Spleen (tissue), 7 donors: ENCODE measurements around the gene TTC39B.

Experiments
- CTCF ChIP-seq, 11 experiments: fragments of 200-600 bp in 7 of 11; fragments of 450-650 bp in 4 of 11; sonication (generic) in 4 of 11; IDR thresholded peaks in 8 of 11; conservative IDR thresholded peaks in 3 of 11; 1 replicate in 7 of 11; 2 replicates in 4 of 11; pipeline versions ENCODE4 v1.4.0 to v1.8.0; 2016 to 2021; ENCODE audit warnings: antibody characterized with exemption in 11 of 11, inconsistent platforms in 4 of 11, mild to moderate bottlenecking in 1 of 11
- POLR2AphosphoS5 ChIP-seq, 3 donors: sonication (generic); formaldehyde crosslinking; IDR thresholded peaks; one replicate each; pipeline ENCODE4 v1.5.1; 2017; ENCODE audit warnings: antibody characterized with exemption in 3 of 3
- donor health status: DM: no; HTN: no; CAD: no; lungs with moderate emphysema.
- donor health status: DM: no; HTN: no; CAD: no.
- donor health status: DM: no; HTN: no; CAD: no.

DNA sequence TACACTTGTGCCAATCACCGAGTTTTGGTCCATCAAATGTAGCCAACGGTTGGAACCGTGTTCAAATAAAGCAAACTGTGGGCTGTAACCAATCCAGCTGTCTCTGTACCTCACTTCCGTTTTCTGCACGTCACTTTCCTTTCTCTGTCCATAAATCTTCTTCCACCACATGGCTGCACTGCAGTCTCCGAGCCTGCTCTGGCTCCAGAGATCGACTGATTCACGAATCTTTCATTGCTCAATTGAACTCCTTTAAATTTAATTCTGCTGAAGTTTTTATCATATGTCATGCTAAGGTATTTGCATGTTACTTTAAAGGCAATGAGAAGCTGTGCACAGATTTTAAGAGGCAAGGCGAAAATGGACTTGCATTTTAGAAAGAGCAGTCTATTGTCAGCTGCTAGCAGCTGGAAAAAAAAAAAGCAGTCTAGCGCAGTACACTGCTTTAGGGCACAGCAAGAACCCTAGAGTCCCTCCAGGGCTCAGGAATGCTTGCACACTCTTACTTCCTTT is 13.2 kb downstream of the TTC39B start:
- TF ChIP-seq CTCF (IDR thresholded peaks at IDR 0.05 in 8 of 11, conservative IDR thresholded peaks at IDR 0.05 in 3 of 11) (no peak), POLR2AphosphoS5 (IDR thresholded peaks at IDR 0.05) (no peak)
